ENCODE results near the gene ASTN2.

The ASTN2 gene

GRCh38 chr9:117234103-117234502 lies 180.8 kb downstream of the ASTN2 start:
- TF ChIP-seq POLR2AphosphoS5 (IDR thresholded peaks at IDR 0.05; ENCODE audit: low read depth, low read length) (no peak), FOXP2 (optimal IDR thresholded peaks at IDR 0.05; ENCODE audit: borderline replicate concordance, extremely low read depth, extremely low read length, insufficient read depth) (no peak), SIN3A (IDR thresholded peaks at IDR 0.05; ENCODE audit: borderline replicate concordance, insufficient read depth, low read length) (no peak), TAF1 (IDR thresholded peaks at IDR 0.05; ENCODE audit: borderline replicate concordance, insufficient read depth, low read length) (no peak), REST (IDR thresholded peaks at IDR 0.05; ENCODE audit: insufficient read depth in 1 of 2, low read depth in 2 of 2, low read length in 2 of 2) (no peak)

- TF ChIP-seq TAF1 (IDR thresholded peaks at IDR 0.05; ENCODE audit: borderline replicate concordance, insufficient read depth, low read length) (no peak), POLR2AphosphoS5 (IDR thresholded peaks at IDR 0.05; ENCODE audit: low read depth, low read length) (no peak), REST (IDR thresholded peaks at IDR 0.05; ENCODE audit: insufficient read depth in 1 of 2, low read depth in 2 of 2, low read length in 2 of 2) (no peak)
Measured at GRCh38 chr9:117233016-117233415, 181.8 kb downstream of the ASTN2 start.

GRCh38 chr9:117232281-117232680 lies 182.6 kb downstream of the ASTN2 start:
- TF ChIP-seq REST (IDR thresholded peaks at IDR 0.05; ENCODE audit: insufficient read depth in 1 of 2, low read depth in 2 of 2, low read length in 2 of 2): no peak
- TF ChIP-seq SIN3A (IDR thresholded peaks at IDR 0.05; ENCODE audit: borderline replicate concordance, insufficient read depth, low read length): no peak
- no peak for TF ChIP-seq POLR2AphosphoS5 (IDR thresholded peaks at IDR 0.05; ENCODE audit: low read depth, low read length)
- TF ChIP-seq TAF1 (IDR thresholded peaks at IDR 0.05; ENCODE audit: borderline replicate concordance, insufficient read depth, low read length): no peak
- TF ChIP-seq FOXP2 (optimal IDR thresholded peaks at IDR 0.05; ENCODE audit: borderline replicate concordance, extremely low read depth, extremely low read length, insufficient read depth): no peak

- TF ChIP-seq SIN3A (IDR thresholded peaks at IDR 0.05; ENCODE audit: borderline replicate concordance, insufficient read depth, low read length) (no peak), POLR2AphosphoS5 (IDR thresholded peaks at IDR 0.05; ENCODE audit: low read depth, low read length) (no peak), REST (IDR thresholded peaks at IDR 0.05; ENCODE audit: insufficient read depth in 1 of 2, low read depth in 2 of 2, low read length in 2 of 2) (no peak), TAF1 (IDR thresholded peaks at IDR 0.05; ENCODE audit: borderline replicate concordance, insufficient read depth, low read length) (no peak), FOXP2 (optimal IDR thresholded peaks at IDR 0.05; ENCODE audit: borderline replicate concordance, extremely low read depth, extremely low read length, insufficient read depth) (no peak)
Measured at GRCh38 chr9:117231012-117231411, 183.8 kb downstream of the ASTN2 start.

- TF ChIP-seq FOXP2 (optimal IDR thresholded peaks at IDR 0.05; ENCODE audit: borderline replicate concordance, extremely low read depth, extremely low read length, insufficient read depth) (no peak), REST (IDR thresholded peaks at IDR 0.05; ENCODE audit: insufficient read depth in 1 of 2, low read depth in 2 of 2, low read length in 2 of 2) (no peak), SIN3A (IDR thresholded peaks at IDR 0.05; ENCODE audit: borderline replicate concordance, insufficient read depth, low read length) (no peak), TAF1 (IDR thresholded peaks at IDR 0.05; ENCODE audit: borderline replicate concordance, insufficient read depth, low read length) (no peak), POLR2AphosphoS5 (IDR thresholded peaks at IDR 0.05; ENCODE audit: low read depth, low read length) (no peak)
Measured at GRCh38 chr9:117224695-117225094, 190.2 kb downstream of the ASTN2 start.

All from PFSK-1 (cell line).